Measurements from ENCODE around the gene PAOX. TPM values are rescaled to one million over a fixed set of nuclear protein-coding genes. Genes with fewer than 3 reads are reported as not detected.

PAOX gene
- total and polyA plus RNA-seq, 2 experiments from 2014 or later = 4.1 to 8.7 TPM

DNA sequence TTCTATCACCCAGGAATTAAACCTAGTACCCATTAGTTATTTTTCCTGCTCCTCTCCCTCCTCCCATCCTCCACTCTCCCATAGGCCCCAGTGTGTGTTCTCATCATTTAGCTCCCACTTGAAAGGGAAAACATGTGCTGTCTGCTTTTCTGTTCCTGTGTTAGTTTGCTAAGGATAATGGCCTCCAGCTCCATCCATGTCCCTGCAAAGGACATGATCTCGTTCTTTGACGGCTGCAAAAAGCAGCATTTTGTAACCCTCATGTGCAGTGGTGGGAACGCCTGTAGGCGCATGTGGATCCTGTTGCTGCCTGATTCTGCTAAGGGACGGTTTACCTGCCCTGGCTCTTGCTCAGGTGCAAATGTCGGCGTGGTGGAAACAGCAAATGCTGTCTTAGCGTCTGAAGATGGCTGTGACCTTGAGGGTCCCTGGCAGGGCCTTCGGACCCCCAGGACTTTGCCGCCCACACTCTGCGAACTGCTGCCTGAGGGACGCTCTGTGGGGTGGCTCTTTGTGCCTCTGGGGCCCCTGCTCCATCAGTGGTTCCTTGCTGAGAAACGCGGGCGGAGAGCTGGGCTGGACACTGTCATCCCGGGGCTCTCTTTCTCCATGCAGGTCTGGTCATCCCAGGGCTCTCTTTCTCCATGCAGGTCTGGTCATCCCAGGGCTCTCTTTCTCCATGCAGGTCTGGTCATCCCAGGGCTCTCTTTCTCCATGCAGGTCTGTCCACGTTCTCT lies 9.3 kb downstream of the PAOX start (continued):
- TF ChIP-seq, protein P1, sequence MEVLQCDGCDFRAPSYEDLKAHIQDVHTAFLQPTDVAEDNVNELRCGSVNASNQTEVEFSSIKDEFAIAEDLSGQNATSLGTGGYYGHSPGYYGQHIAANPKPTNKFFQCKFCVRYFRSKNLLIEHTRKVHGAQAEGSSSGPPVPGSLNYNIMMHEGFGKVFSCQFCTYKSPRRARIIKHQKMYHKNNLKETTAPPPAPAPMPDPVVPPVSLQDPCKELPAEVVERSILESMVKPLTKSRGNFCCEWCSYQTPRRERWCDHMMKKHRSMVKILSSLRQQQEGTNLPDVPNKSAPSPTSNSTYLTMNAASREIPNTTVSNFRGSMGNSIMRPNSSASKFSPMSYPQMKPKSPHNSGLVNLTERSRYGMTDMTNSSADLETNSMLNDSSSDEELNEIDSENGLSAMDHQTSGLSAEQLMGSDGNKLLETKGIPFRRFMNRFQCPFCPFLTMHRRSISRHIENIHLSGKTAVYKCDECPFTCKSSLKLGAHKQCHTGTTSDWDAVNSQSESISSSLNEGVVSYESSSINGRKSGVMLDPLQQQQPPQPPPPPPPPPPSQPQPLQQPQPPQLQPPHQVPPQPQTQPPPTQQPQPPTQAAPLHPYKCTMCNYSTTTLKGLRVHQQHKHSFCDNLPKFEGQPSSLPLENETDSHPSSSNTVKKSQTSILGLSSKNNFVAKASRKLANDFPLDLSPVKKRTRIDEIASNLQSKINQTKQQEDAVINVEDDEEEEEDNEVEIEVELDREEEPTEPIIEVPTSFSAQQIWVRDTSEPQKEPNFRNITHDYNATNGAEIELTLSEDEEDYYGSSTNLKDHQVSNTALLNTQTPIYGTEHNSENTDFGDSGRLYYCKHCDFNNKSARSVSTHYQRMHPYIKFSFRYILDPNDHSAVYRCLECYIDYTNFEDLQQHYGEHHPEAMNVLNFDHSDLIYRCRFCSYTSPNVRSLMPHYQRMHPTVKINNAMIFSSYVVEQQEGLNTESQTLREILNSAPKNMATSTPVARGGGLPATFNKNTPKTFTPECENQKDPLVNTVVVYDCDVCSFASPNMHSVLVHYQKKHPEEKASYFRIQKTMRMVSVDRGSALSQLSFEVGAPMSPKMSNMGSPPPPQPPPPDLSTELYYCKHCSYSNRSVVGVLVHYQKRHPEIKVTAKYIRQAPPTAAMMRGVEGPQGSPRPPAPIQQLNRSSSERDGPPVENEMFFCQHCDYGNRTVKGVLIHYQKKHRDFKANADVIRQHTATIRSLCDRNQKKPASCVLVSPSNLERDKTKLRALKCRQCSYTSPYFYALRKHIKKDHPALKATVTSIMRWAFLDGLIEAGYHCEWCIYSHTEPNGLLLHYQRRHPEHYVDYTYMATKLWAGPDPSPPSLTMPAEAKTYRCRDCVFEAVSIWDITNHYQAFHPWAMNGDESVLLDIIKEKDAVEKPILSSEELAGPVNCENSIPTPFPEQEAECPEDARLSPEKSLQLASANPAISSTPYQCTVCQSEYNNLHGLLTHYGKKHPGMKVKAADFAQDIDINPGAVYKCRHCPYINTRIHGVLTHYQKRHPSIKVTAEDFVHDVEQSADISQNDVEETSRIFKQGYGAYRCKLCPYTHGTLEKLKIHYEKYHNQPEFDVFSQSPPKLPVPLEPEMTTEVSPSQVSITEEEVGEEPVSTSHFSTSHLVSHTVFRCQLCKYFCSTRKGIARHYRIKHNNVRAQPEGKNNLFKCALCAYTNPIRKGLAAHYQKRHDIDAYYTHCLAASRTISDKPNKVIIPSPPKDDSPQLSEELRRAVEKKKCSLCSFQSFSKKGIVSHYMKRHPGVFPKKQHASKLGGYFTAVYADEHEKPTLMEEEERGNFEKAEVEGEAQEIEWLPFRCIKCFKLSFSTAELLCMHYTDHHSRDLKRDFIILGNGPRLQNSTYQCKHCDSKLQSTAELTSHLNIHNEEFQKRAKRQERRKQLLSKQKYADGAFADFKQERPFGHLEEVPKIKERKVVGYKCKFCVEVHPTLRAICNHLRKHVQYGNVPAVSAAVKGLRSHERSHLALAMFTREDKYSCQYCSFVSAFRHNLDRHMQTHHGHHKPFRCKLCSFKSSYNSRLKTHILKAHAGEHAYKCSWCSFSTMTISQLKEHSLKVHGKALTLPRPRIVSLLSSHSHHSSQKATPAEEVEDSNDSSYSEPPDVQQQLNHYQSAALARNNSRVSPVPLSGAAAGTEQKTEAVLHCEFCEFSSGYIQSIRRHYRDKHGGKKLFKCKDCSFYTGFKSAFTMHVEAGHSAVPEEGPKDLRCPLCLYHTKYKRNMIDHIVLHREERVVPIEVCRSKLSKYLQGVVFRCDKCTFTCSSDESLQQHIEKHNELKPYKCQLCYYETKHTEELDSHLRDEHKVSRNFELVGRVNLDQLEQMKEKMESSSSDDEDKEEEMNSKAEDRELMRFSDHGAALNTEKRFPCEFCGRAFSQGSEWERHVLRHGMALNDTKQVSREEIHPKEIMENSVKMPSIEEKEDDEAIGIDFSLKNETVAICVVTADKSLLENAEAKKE (CRISPR knock-in tag; IDR thresholded peaks at IDR 0.05) = no peak

DNA sequence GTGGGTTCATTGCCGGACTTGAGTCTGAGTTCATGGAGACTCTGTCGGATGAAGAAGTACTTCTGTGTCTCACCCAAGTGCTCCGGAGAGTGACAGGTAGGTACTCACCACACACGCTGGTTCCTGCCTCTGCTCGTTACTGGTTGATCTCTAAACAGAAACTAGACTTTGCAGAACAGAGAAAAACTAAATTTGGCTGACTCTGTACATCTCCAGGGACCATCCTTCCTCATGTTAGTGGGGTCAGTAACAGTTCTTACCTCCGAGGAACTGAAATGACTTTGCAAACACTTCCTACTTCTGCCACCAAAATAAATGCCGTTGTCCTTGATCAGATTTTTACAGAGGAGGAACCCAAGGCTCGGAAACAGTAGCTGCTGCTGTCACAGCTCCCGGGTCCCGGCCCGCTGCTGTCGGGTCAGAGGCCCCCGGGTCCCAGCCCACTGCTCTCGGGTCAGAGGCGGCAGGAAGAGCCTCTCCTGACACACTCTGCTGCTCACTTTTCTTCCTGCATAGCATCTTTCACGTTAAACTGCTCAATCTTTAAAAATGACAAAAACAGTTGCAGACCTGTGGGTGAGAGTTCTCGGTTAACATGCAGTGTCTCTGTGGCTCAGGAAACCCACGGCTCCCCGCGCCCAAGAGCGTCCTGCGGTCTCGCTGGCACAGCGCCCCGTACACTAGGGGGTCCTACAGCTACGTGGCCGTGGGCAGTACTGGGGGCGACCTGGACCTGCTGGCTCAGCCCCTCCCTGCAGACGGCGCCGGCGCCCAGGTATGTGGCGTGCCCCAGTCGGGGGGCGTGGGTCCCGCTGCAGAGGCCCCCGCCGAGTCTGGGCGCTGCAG lies 10.1 kb downstream of the PAOX start:
- H3K27ac Mint-ChIP-seq = no peak overlapping the region
- no peaks in the 10 kb centered on the region for H3K4me1 ChIP-seq (ENCODE audit: insufficient read depth)
- no peaks in the 10 kb centered on the region for H3K9me2 ChIP-seq (ENCODE audit: insufficient read depth)
- H3K4me3 Mint-ChIP-seq = no peak overlapping the region
- H4K20me1 ChIP-seq (replicated peaks; ENCODE audit: insufficient read depth) = no peaks in the 10 kb centered on the region
- DNase-seq (ENCODE audit: low spot score) (no peak), ATAC-seq (no peak)
- H3K27me3 ChIP-seq (ENCODE audit: insufficient read depth) = no peaks in the 10 kb centered on the region
- no peaks in the 10 kb centered on the region for H3K79me2 ChIP-seq (replicated peaks; ENCODE audit: insufficient read depth)
- H2AFZ ChIP-seq = no peak overlapping the region
- 0 out of 3 replicates have a peak, but pooled peaks cover 3% of the 10 kb centered on the region for H3K36me3 Mint-ChIP-seq (ENCODE audit: low read depth)
- H3F3A ChIP-seq (replicated peaks; ENCODE audit: low read depth) = no peaks in the 10 kb centered on the region
- no peaks in the 10 kb centered on the region for H3K9me3 Mint-ChIP-seq
- H3K36me3 ChIP-seq (ENCODE audit: insufficient read depth) = no peaks in the 10 kb centered on the region; the same call in 1 of the 2 replicates
- no peaks in the 10 kb centered on the region for H3K27me3 Mint-ChIP-seq (ENCODE audit: insufficient read depth, low read depth, poor library complexity)
- H3K4me1 Mint-ChIP-seq = peaks cover 2% of the 10 kb centered on the region; the same call in 1 of the 3 replicates
- no peak overlapping the region for H3K4me2 ChIP-seq
- no peak overlapping the region for H3K4me3 ChIP-seq
- no peak overlapping the region for H3K27ac ChIP-seq (ENCODE audit: low read depth)
- TF ChIP-seq EZH2phosphoT487 (IDR thresholded peaks at IDR 0.05; ENCODE audit: unreplicated experiment) (no peak), JUNB (IDR thresholded peaks at IDR 0.05; ENCODE audit: unreplicated experiment) (no peak), ZNF331 (CRISPR knock-in tag; IDR thresholded peaks at IDR 0.05; ENCODE audit: low read depth) (no peak)
- TF ChIP-seq, protein P1 (CRISPR knock-in tag; IDR thresholded peaks at IDR 0.05) = no peak
- TF ChIP-seq, protein P2, sequence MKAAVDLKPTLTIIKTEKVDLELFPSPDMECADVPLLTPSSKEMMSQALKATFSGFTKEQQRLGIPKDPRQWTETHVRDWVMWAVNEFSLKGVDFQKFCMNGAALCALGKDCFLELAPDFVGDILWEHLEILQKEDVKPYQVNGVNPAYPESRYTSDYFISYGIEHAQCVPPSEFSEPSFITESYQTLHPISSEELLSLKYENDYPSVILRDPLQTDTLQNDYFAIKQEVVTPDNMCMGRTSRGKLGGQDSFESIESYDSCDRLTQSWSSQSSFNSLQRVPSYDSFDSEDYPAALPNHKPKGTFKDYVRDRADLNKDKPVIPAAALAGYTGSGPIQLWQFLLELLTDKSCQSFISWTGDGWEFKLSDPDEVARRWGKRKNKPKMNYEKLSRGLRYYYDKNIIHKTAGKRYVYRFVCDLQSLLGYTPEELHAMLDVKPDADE (IDR thresholded peaks at IDR 0.05) = no peak

Measured in GM23338 (cell line).